IMR-90 (cell line): Measurements from ENCODE around the gene SLC35B3. TPM values are rescaled to one million over a fixed set of nuclear protein-coding genes. Genes with fewer than 3 reads are reported as not detected.

Experiments used
- ATAC-seq: fragments of 200-7000 bp; cut with Tn5 transposase; 2 replicates; pipeline ENCODE4 v1.9.1; 2020; ENCODE audit warnings: low read depth, mild to moderate bottlenecking, moderate library complexity
- BruUV-seq: library from RNA; stranded (reverse); fragments of 400-500 nt; replicated peaks from 2 replicates; lab custom pipeline; 2021; lab: Mats Ljungman, UMichigan
- CTCF ChIA-PET: fragments of 300-600 bp; formaldehyde crosslinking; extraction: SDS; loops from one replicate; lab custom pipeline; 2021; ENCODE audit warnings: antibody characterized with exemption; lab: Yijun Ruan, JAX
- POLR2A ChIA-PET: fragments of 300-600 bp; sonication (Branson Sonifier 250); formaldehyde crosslinking; loops from one replicate; lab custom pipeline; 2022; ENCODE audit warnings: antibody characterized with exemption; ENCODE audit not compliant: unreplicated experiment; lab: Charles Lee
- DNase-seq: peaks from one replicate; pipeline ENCODE4 v3.0.0; 2013
- H2AFZ ChIP-seq: replicated peaks from 2 replicates; pipeline ENCODE3; 2013; ENCODE audit warnings: low read length, mild to moderate bottlenecking; ENCODE audit not compliant: poor library complexity
- H2AK5ac ChIP-seq: 2 replicates; pipeline ENCODE4 v1.6.1; 2013; ENCODE audit warnings: low read depth, low read length, inconsistent platforms
- H2AK9ac ChIP-seq: replicated peaks from 2 replicates; pipeline ENCODE3; 2013; ENCODE audit warnings: mild to moderate bottlenecking, low read depth, low read length, moderate library complexity; ENCODE audit not compliant: poor library complexity
- H2BK120ac ChIP-seq: 2 replicates; pipeline ENCODE4 v1.6.1; 2013; ENCODE audit warnings: low read depth, low read length, inconsistent platforms
- H2BK15ac ChIP-seq: 3 replicates; pipeline ENCODE4 v1.6.1; 2013; ENCODE audit warnings: low read depth, low read length, inconsistent platforms
- H2BK20ac ChIP-seq: 2 replicates; pipeline ENCODE4 v1.6.1; 2013; ENCODE audit warnings: low read depth, mild to moderate bottlenecking, inconsistent platforms, low read length, moderate library complexity
- H2BK5ac ChIP-seq: 2 replicates; pipeline ENCODE4 v1.6.1; 2013; ENCODE audit warnings: mild to moderate bottlenecking, low read depth, low read length, inconsistent platforms; ENCODE audit not compliant: poor library complexity, severe bottlenecking
- H3K14ac ChIP-seq: replicated peaks from 2 replicates; pipeline ENCODE4 v1.6.1; 2013; ENCODE audit warnings: low read depth, low read length, inconsistent platforms
- H3K18ac ChIP-seq: 2 replicates; pipeline ENCODE4 v1.6.1; 2013; ENCODE audit warnings: low read depth, low read length, control low read depth
- H3K23ac ChIP-seq: 2 replicates; pipeline ENCODE4 v1.6.1; 2013; ENCODE audit warnings: low read depth, low read length, inconsistent platforms
- H3K27ac ChIP-seq: 2 replicates; pipeline ENCODE4 v1.5.1; 2013; ENCODE audit warnings: mild to moderate bottlenecking, control low read depth, low read length; ENCODE audit not compliant: insufficient read depth
- H3K27me3 ChIP-seq: 2 replicates; pipeline ENCODE4 v1.6.1; 2013; ENCODE audit warnings: low read length; ENCODE audit not compliant: control insufficient read depth, insufficient read depth
- H3K36me3 ChIP-seq: 2 replicates; pipeline ENCODE4 v1.6.1; 2013; ENCODE audit warnings: low read length, mixed read lengths; ENCODE audit not compliant: control insufficient read depth, insufficient read depth
- H3K4ac ChIP-seq: 2 replicates; pipeline ENCODE4 v1.6.1; 2013; ENCODE audit warnings: low read depth, low read length, inconsistent platforms
- H3K4me1 ChIP-seq: 2 replicates; pipeline ENCODE4 v1.6.1; 2013; ENCODE audit warnings: low read length, mixed read lengths; ENCODE audit not compliant: control insufficient read depth, insufficient read depth
- H3K4me2 ChIP-seq: 2 replicates; pipeline ENCODE4 v1.6.1; 2013; ENCODE audit warnings: low read depth, mild to moderate bottlenecking, control low read depth, low read length, moderate library complexity
- H3K4me3 ChIP-seq: 2 replicates; pipeline ENCODE4 v1.5.1; 2013; ENCODE audit warnings: low read depth, mild to moderate bottlenecking, control low read depth, low read length, moderate library complexity; ENCODE audit not compliant: insufficient read depth
- H3K56ac ChIP-seq: 2 replicates; pipeline ENCODE4 v1.6.1; 2013; ENCODE audit warnings: low read length, inconsistent platforms; ENCODE audit not compliant: insufficient read depth; ENCODE audit errors: extremely low read depth
- H3K79me1 ChIP-seq, 2 experiments: 2 replicates each; pipeline ENCODE4 v1.6.1; 2013; ENCODE audit warnings: low read length in 2 of 2, inconsistent platforms in 1 of 2, low read depth in 1 of 2
- H3K9ac ChIP-seq: 2 replicates; pipeline ENCODE4 v1.6.1; 2013; ENCODE audit warnings: low read depth, low read length, control low read depth
- H3K9me1 ChIP-seq: 2 replicates; pipeline ENCODE4 v1.6.1; 2013; ENCODE audit warnings: low read length, inconsistent platforms; ENCODE audit not compliant: insufficient read depth
- H3K9me3 ChIP-seq: 2 replicates; pipeline ENCODE4 v1.6.1; 2013; ENCODE audit warnings: low read length; ENCODE audit not compliant: control insufficient read depth, insufficient read depth
- H4K20me1 ChIP-seq: 2 replicates; pipeline ENCODE4 v1.6.1; 2013; ENCODE audit warnings: low read length, inconsistent platforms; ENCODE audit not compliant: insufficient read depth
- H4K5ac ChIP-seq: 2 replicates; pipeline ENCODE4 v1.6.1; 2013; ENCODE audit warnings: mild to moderate bottlenecking, low read depth, low read length, control low read depth
- H4K8ac ChIP-seq, 2 experiments: 2 replicates each; pipeline ENCODE4 v1.6.1; 2013; ENCODE audit warnings: low read depth in 2 of 2, low read length in 2 of 2, control low read depth in 1 of 2, inconsistent platforms in 1 of 2
- H4K91ac ChIP-seq: 2 replicates; pipeline ENCODE4 v1.6.1; 2013; ENCODE audit warnings: low read depth, low read length, inconsistent platforms; ENCODE audit not compliant: insufficient read depth
- BHLHE40 ChIP-seq: fragments of 150-350 bp; IDR thresholded peaks from 2 replicates; pipeline ENCODE4 v1.6.1; 2016; ENCODE audit warnings: mild to moderate bottlenecking, low read depth, low read length
- CEBPB ChIP-seq: IDR thresholded peaks from 2 replicates; pipeline ENCODE4 v1.6.1; 2012; ENCODE audit warnings: low read depth, low read length, improper control_type of control experiment
- CHD1 ChIP-seq: IDR thresholded peaks from 2 replicates; pipeline ENCODE4 v1.6.1; 2012; ENCODE audit warnings: low read depth, low read length, improper control_type of control experiment
- CTCF ChIP-seq: conservative IDR thresholded peaks from 2 replicates; pipeline ENCODE4 v1.5.1; 2012; ENCODE audit warnings: mild to moderate bottlenecking, low read depth, low read length, improper control_type of control experiment
- ELK1 ChIP-seq: fragments of 150-350 bp; IDR thresholded peaks from 2 replicates; pipeline ENCODE4 v1.6.1; 2016; ENCODE audit warnings: low read depth, mild to moderate bottlenecking, low read length, moderate library complexity, borderline replicate concordance
- FOS ChIP-seq: fragments of 150-350 bp; IDR thresholded peaks from 2 replicates; pipeline ENCODE4 v1.6.1; 2016; ENCODE audit warnings: low read depth, low read length
- MAFK ChIP-seq: IDR thresholded peaks from 2 replicates; pipeline ENCODE4 v1.6.1; 2012; ENCODE audit warnings: low read depth, low read length, improper control_type of control experiment
- MAZ ChIP-seq: IDR thresholded peaks from 2 replicates; pipeline ENCODE4 v1.6.1; 2012; ENCODE audit warnings: low read depth, mild to moderate bottlenecking, low read length, improper control_type of control experiment, moderate library complexity, borderline replicate concordance
- MXI1 ChIP-seq: IDR thresholded peaks from 2 replicates; pipeline ENCODE4 v1.6.1; 2012; ENCODE audit warnings: low read depth, mild to moderate bottlenecking, low read length, moderate library complexity, borderline replicate concordance
- RAD21 ChIP-seq: IDR thresholded peaks from 2 replicates; pipeline ENCODE4 v1.6.1; 2012; ENCODE audit warnings: low read length, improper control_type of control experiment
- RFX5 ChIP-seq: IDR thresholded peaks from 2 replicates; pipeline ENCODE4 v1.8.0; 2012; ENCODE audit warnings: low read depth, mild to moderate bottlenecking, low read length, moderate library complexity
- SMC3 ChIP-seq: fragments of 150-350 bp; IDR thresholded peaks from 2 replicates; pipeline ENCODE4 v1.6.1; 2016; ENCODE audit warnings: low read depth, mild to moderate bottlenecking, antibody characterized with exemption, low read length, moderate library complexity
- USF2 ChIP-seq: fragments of 150-350 bp; IDR thresholded peaks from 2 replicates; pipeline ENCODE4 v1.6.1; 2017; ENCODE audit warnings: mild to moderate bottlenecking, antibody characterized with exemption, low read length, low read depth
- WGBS, 2 experiments: methylation state at CpG; one replicate each; pipeline versions ENCODE4 v1.1.5 to v1.1.7; 2013; ENCODE audit warnings: missing lambda C conversion rate in 2 of 2; ENCODE audit not compliant: insufficient read length in 1 of 2; ENCODE audit errors: extremely low coverage in 2 of 2; 5-methylcytosine and 5-hydroxymethylcytosine counted together
- dilution Hi-C: fragments of 300-500 bp; cut with HindIII; formaldehyde crosslinking; loops from one replicate; pipeline ENCODE4 v1.14.3; 2018; ENCODE audit warnings: low sequenced_read_pairs; ENCODE audit not compliant: unreplicated experiment
- in situ Hi-C: fragments of 300-500 bp; cut with MboI; formaldehyde crosslinking; loops from 3 replicates; pipeline ENCODE4 v1.14.3; 2019; ENCODE audit warnings: low sequenced_read_pairs, inconsistent platforms, mixed read lengths
- intact Hi-C: fragments of 100-400 bp; cut with micrococcal nuclease; formaldehyde crosslinking; loops from 2 replicates; pipeline ENCODE4 v1.10.0; 2022
- polyA plus RNA-seq, 3 experiments: library from polyadenylated mRNA; depleted of rRNA; stranded (reverse); fragments of >200 nt; gene quantifications; 2 replicates each; pipeline ENCODE4 v1.2.3, GENCODE V29; 2012; ENCODE audit warnings: low replicate concordance in 1 of 3
- total RNA-seq: library from RNA; depleted of rRNA; stranded (reverse); fragments of >200 nt; gene quantifications from 2 replicates; pipeline ENCODE4 v1.2.3, GENCODE V29; 2012

SLC35B3 gene
- total and polyA plus RNA-seq, 2 of the 4 experiments (the other 2 are of a cell fraction): 19.0 to 21.1 TPM

- H2AK9ac ChIP-seq: no peak overlapping the region
- no peak overlapping the region for H2BK15ac ChIP-seq
- no TSS peak for BruUV-seq
- dilution Hi-C loops: no loop called here
- no peaks in the 10 kb centered on the region for H3K4me1 ChIP-seq
- H4K5ac ChIP-seq: no peak overlapping the region
- H3K18ac ChIP-seq: no peak overlapping the region
- no peak overlapping the region for H3K27ac ChIP-seq
- H3K9me1 ChIP-seq: no peaks in the 10 kb centered on the region; the same call in 1 of the 2 replicates
- H3K56ac ChIP-seq: no peak overlapping the region
- H3K79me1 ChIP-seq: no peaks in the 10 kb centered on the region; a peak in 1 of 4 replicates
- H3K27me3 ChIP-seq: no peaks in the 10 kb centered on the region
- in situ Hi-C loops: no loop called here
- TF ChIP-seq MAFK (no peak), ELK1 (no peak), CHD1 (no peak), RAD21 (no peak), CEBPB (no peak), MXI1 (no peak), CTCF (no peak), BHLHE40 (no peak), RFX5 (no peak), MAZ (no peak), SMC3 (no peak), FOS (no peak), USF2 (no peak)
- no CpG with 5 or more reads among the region's 3 CpGs for WGBS, 2 experiments
- no peak for DNase-seq
- ATAC-seq: no peak
- intact Hi-C loops: no loop called here
- H2BK20ac ChIP-seq: no peak overlapping the region
- H3K23ac ChIP-seq: no peak overlapping the region
- no peak overlapping the region for H3K4me2 ChIP-seq
- H2AFZ ChIP-seq: no peak overlapping the region
- no peaks in the 10 kb centered on the region for H3K9me3 ChIP-seq
- H4K91ac ChIP-seq: no peak overlapping the region
- H2BK5ac ChIP-seq: no peak overlapping the region
- no peaks in the 10 kb centered on the region; the same call in 1 of the 2 replicates for H4K20me1 ChIP-seq
- H2AK5ac ChIP-seq: no peak overlapping the region
- no peak overlapping the region for H2BK120ac ChIP-seq
- peaks cover 23% of the 10 kb centered on the region for H3K36me3 ChIP-seq
- no peak overlapping the region for H3K9ac ChIP-seq
- POLR2A ChIA-PET: no interaction called here
- H4K8ac ChIP-seq: no peak overlapping the region
- H3K4me3 ChIP-seq: no peak overlapping the region
- no peak overlapping the region for H3K4ac ChIP-seq
- CTCF ChIA-PET: interaction anchor here (0.6 kb wide), 1 partner anchor 179 kb away, joined by 3 read pairs; no protein-coding TSS in a partner anchor
- no peak overlapping the region for H3K14ac ChIP-seq
These were observed 15.2 kb downstream of the SLC35B3 start for GRCh38 chr6:8420031-8420588.
